PC-3 (cell line): Measurements from ENCODE around the gene LMBRD1.

ENCODE experiments used
- CTCF ChIP-seq: fragments of 300-600 bp; sonication (generic); conservative IDR thresholded peaks from 2 replicates; pipeline ENCODE4 v1.5.1; 2017; ENCODE audit warnings: antibody characterized with exemption, low read depth, mild to moderate bottlenecking, low read length
- EZH2 ChIP-seq: fragments of 300-600 bp; sonication (generic); IDR thresholded peaks from one replicate; pipeline ENCODE4 v1.6.1; 2017; ENCODE audit warnings: antibody characterized with exemption, mild to moderate bottlenecking, low read length; ENCODE audit not compliant: unreplicated experiment
- EZH2phosphoT487 ChIP-seq: fragments of 300-600 bp; sonication (generic); IDR thresholded peaks from 2 replicates; pipeline ENCODE4 v1.6.1; 2018; ENCODE audit warnings: mild to moderate bottlenecking, antibody characterized with exemption, low read length, borderline replicate concordance

GRCh38 chr6:69627625-69628024 lies 169.2 kb downstream of the LMBRD1 start:
- TF ChIP-seq CTCF (no peak), EZH2 (no peak), EZH2phosphoT487 (no peak)
